Tibial nerve (tissue), 4 donors: ENCODE data around the gene ASB5.
A peak's percentile ranks its signal among the peaks of the same experiment; 100 is the strongest.

Source experiments
- CTCF ChIP-seq, 5 experiments: fragments of 200-600 bp in 3 of 5; fragments of 450-650 bp in 2 of 5; sonication (generic) in 3 of 5; IDR thresholded peaks; one replicate each; pipeline ENCODE4 v1.5.1; 2016 to 2019; ENCODE audit warnings: antibody characterized with exemption in 5 of 5, mild to moderate bottlenecking in 3 of 5, moderate library complexity in 2 of 5
- EP300 ChIP-seq, 2 donors: sonication (generic); formaldehyde crosslinking; IDR thresholded peaks; one replicate each; pipeline ENCODE4 v1.6.1; 2017; ENCODE audit warnings: antibody characterized with exemption in 2 of 2, mild to moderate bottlenecking in 1 of 2
- POLR2A ChIP-seq, 2 donors: fragments of 450-650 bp; IDR thresholded peaks; one replicate each; pipeline ENCODE4 v1.6.1; 2017; ENCODE audit warnings: antibody characterized with exemption in 2 of 2, mild to moderate bottlenecking in 2 of 2, moderate library complexity in 2 of 2

- TF ChIP-seq CTCF (IDR thresholded peaks at IDR 0.05) (peak in 3 of 5 experiments; percentile 17 to 31 (median 22)), POLR2A (IDR thresholded peaks at IDR 0.05) (no peak), EP300 (IDR thresholded peaks at IDR 0.05) (no peak)
These were observed 8.3 kb upstream of the ASB5 start for GRCh38 chr4:176277162-176277904.
